Keratinocyte (primary cell): Measurements from ENCODE around the gene AANAT. TPM values are rescaled to one million over a fixed set of nuclear protein-coding genes. Genes with fewer than 3 reads are reported as not detected.

Experiments used
- DNase-seq: peaks from one replicate; pipeline ENCODE4 v3.0.0-alpha.2; 2011; ENCODE audit warnings: low read depth, missing footprints, low spot score
- FAIRE-seq: peaks from 2 replicates; lab custom pipeline; 2011; peaks lifted over from hg19 to GRCh38; lab: Jason Lieb, UNC
- H2AFZ ChIP-seq: 2 replicates; pipeline ENCODE4 v1.6.0; 2012; ENCODE audit warnings: low read length, control low read depth, inconsistent platforms; ENCODE audit not compliant: control insufficient read depth
- H3K27ac ChIP-seq: 2 replicates; pipeline ENCODE4 v1.5.1; 2011; ENCODE audit warnings: low read length; ENCODE audit not compliant: control insufficient read depth, insufficient read depth
- H3K27me3 ChIP-seq: 3 replicates; pipeline ENCODE4 v1.6.0; 2011; ENCODE audit warnings: low read length; ENCODE audit not compliant: control insufficient read depth, insufficient read depth; ENCODE audit errors: extremely low read depth
- H3K36me3 ChIP-seq, 2 experiments: 2 replicates in 1 of 2; 3 replicates in 1 of 2; pipeline ENCODE4 v1.5.1; 2011; ENCODE audit warnings: low read length in 2 of 2, mild to moderate bottlenecking in 1 of 2; ENCODE audit not compliant: control insufficient read depth in 2 of 2, insufficient read depth in 2 of 2; ENCODE audit errors: extremely low read depth in 1 of 2
- H3K4me1 ChIP-seq: 3 replicates; pipeline ENCODE4 v1.5.1; 2011; ENCODE audit warnings: low read length; ENCODE audit not compliant: control insufficient read depth, insufficient read depth; ENCODE audit errors: extremely low read depth
- H3K4me2 ChIP-seq: 3 replicates; pipeline ENCODE4 v1.6.0; 2011; ENCODE audit warnings: low read depth, low read length; ENCODE audit not compliant: control insufficient read depth, insufficient read depth; ENCODE audit errors: extremely low read depth
- H3K4me3 ChIP-seq, 3 experiments: fragments of 200-600 bp in 1 of 3; sonication (generic) in 1 of 3; 2 replicates in 2 of 3; 3 replicates in 1 of 3; pipeline ENCODE4 v1.5.1; 2011 to 2016; ENCODE audit warnings: low read length in 3 of 3, mild to moderate bottlenecking in 3 of 3, control low read depth in 2 of 3, inconsistent platforms in 1 of 3, low read depth in 1 of 3, mixed read lengths in 1 of 3, mixed run types in 1 of 3, moderate library complexity in 1 of 3; ENCODE audit not compliant: control insufficient read depth in 2 of 3, insufficient read depth in 2 of 3; ENCODE audit errors: extremely low read depth in 1 of 3
- H3K79me2 ChIP-seq: 2 replicates; pipeline ENCODE4 v1.6.0; 2012; ENCODE audit warnings: low read length; ENCODE audit not compliant: control insufficient read depth, insufficient read depth
- H3K9ac ChIP-seq: 3 replicates; pipeline ENCODE4 v1.6.0; 2011; ENCODE audit warnings: low read length; ENCODE audit not compliant: control insufficient read depth, insufficient read depth; ENCODE audit errors: extremely low read depth
- H3K9me1 ChIP-seq: 3 replicates; pipeline ENCODE4 v1.6.0; 2011; ENCODE audit warnings: low read length; ENCODE audit not compliant: control insufficient read depth, insufficient read depth; ENCODE audit errors: extremely low read depth
- H3K9me3 ChIP-seq: 2 replicates; pipeline ENCODE4 v1.5.1; 2012; ENCODE audit warnings: low read depth, low read length; ENCODE audit not compliant: control insufficient read depth
- H4K20me1 ChIP-seq: 3 replicates; pipeline ENCODE4 v1.6.0; 2011; ENCODE audit warnings: low read length; ENCODE audit not compliant: control insufficient read depth, insufficient read depth; ENCODE audit errors: extremely low read depth
- CTCF ChIP-seq, 3 experiments: IDR thresholded peaks in 1 of 3; conservative IDR thresholded peaks in 1 of 3; optimal IDR thresholded peaks in 1 of 3; 2 replicates in 2 of 3; 3 replicates in 1 of 3; pipeline versions ENCODE3 to v1.5.1; 2011; ENCODE audit warnings: low read length in 3 of 3, mild to moderate bottlenecking in 3 of 3, moderate library complexity in 2 of 3, control low read depth in 1 of 3, inconsistent platforms in 1 of 3; ENCODE audit not compliant: insufficient read depth in 2 of 3; ENCODE audit errors: extremely low read depth in 1 of 3
- EZH2 ChIP-seq: IDR thresholded peaks from one replicate; pipeline ENCODE4 v1.6.1; 2012; ENCODE audit warnings: inconsistent platforms, mild to moderate bottlenecking, low read length, moderate library complexity
- dilution Hi-C: fragments of 300-500 bp; cut with MboI; formaldehyde crosslinking; loops from one replicate; pipeline ENCODE4 v1.7.0; 2020; ENCODE audit warnings: low sequenced_read_pairs; ENCODE audit not compliant: extremely low pct_ligation_motif_present
- polyA plus RNA-seq, 5 experiments: library from polyadenylated mRNA; depleted of rRNA in 3 of 5; stranded (reverse) in 3 of 5; stranded (forward) in 1 of 5; unstranded in 1 of 5; fragments of >200 nt; gene quantifications; 1 replicate in 1 of 5; 2 replicates in 3 of 5; 3 replicates in 1 of 5; pipeline versions ENCODE4 v1.2.1 to v1.2.3, GENCODE V29; 2011 to 2012; ENCODE audit warnings: missing spikeins in 2 of 5, low read depth in 1 of 5, low replicate concordance in 1 of 5

Gene AANAT
- polyA plus RNA-seq, 1 donor (not counting 4 experiments of a cell fraction or from before 2014, with no cell fraction given): not detected

GRCh38 chr17:76432004-76432403, 35.4 kb upstream of the AANAT start:
- dilution Hi-C loops: no loop called here
- FAIRE-seq: no peak
- peaks cover 9% of the 10 kb centered on the region for H4K20me1 ChIP-seq

DNA sequence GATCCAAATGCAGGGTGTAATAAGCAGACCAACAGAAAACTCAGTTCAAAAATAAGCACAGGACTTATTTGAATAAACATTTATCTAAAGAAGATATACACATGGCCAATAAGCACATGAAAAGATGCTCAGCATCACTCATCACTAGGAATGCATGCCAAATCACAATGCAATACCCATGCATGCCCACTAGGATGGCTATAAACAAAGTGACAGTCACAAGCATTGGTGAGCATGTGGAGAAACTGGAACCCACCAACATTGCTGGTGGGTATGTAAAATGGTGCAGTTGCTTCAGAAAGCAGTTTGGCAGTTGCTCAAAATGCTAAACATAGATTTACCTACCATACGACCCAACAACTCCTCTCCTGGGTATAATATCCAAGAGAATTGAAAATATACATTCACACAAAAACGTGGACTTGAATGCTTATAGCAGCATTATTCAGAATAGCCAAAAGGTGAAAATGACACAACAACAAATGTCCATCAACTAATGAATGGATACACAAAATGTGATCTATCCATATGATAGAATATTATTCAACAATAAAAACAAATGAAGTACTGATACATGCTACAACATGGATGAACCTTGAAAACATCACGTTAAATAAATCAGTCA, 34.6 kb upstream of the AANAT start:
- H3K4me1 ChIP-seq: peaks cover 10% of the 10 kb centered on the region
- peaks cover 9% of the 10 kb centered on the region for H4K20me1 ChIP-seq
- no peak overlapping the region for H3K4me2 ChIP-seq
- TF ChIP-seq EZH2 (no peak), CTCF (optimal IDR thresholded peaks at IDR 0.05 in 1 of 3, IDR thresholded peaks at IDR 0.05 in 1 of 3, conservative IDR thresholded peaks at IDR 0.05 in 1 of 3; ENCODE audit: extremely low read depth in 1 of 3, insufficient read depth in 2 of 3, low read length in 3 of 3) (peak; percentile 44 to 68 (median 53))
- H3K79me2 ChIP-seq: peaks cover 53% of the 10 kb centered on the region
- H3K9me1 ChIP-seq: peaks cover 2% of the 10 kb centered on the region
- dilution Hi-C loops: no loop called here
- no peak for FAIRE-seq
- no peak overlapping the region for H3K4me3 ChIP-seq
- H3K27me3 ChIP-seq: no peaks in the 10 kb centered on the region
- DNase-seq: no peak
- H3K27ac ChIP-seq: no peak overlapping the region
- no peak overlapping the region for H3K9ac ChIP-seq
- no peaks in the 10 kb centered on the region for H3K9me3 ChIP-seq
- H2AFZ ChIP-seq: no peak overlapping the region
- peaks cover 0 to 2% of the 10 kb centered on the region in 2 experiments for H3K36me3 ChIP-seq

More at GRCh38 chr17:76432004-76432403, 35.4 kb upstream of the AANAT start:
- no peak for TF ChIP-seq EZH2
- TF ChIP-seq CTCF (optimal IDR thresholded peaks at IDR 0.05 in 1 of 3, IDR thresholded peaks at IDR 0.05 in 1 of 3, conservative IDR thresholded peaks at IDR 0.05 in 1 of 3; ENCODE audit: extremely low read depth in 1 of 3, insufficient read depth in 2 of 3, low read length in 3 of 3): no peak
- peaks cover 0 to 2% of the 10 kb centered on the region in 2 experiments for H3K36me3 ChIP-seq
- no peaks in the 10 kb centered on the region for H3K27me3 ChIP-seq
- peaks cover 10% of the 10 kb centered on the region for H3K4me1 ChIP-seq
- H3K9me3 ChIP-seq: no peaks in the 10 kb centered on the region
- DNase-seq: no peak
- no peak overlapping the region for H2AFZ ChIP-seq
- H3K27ac ChIP-seq: no peak overlapping the region
- peaks cover 2% of the 10 kb centered on the region for H3K9me1 ChIP-seq
- H3K9ac ChIP-seq: no peak overlapping the region
- peaks cover 48% of the 10 kb centered on the region for H3K79me2 ChIP-seq
- no peak overlapping the region for H3K4me3 ChIP-seq
- H3K4me2 ChIP-seq: no peak overlapping the region
